Sigmoid colon (tissue), 7 donors: ENCODE measurements around the gene NCKAP5. TPM values are rescaled to one million over a fixed set of nuclear protein-coding genes. Genes with fewer than 3 reads are reported as not detected.

Source experiments
- DNase-seq: peaks from one replicate; pipeline ENCODE4 v3.0.0-alpha.2; 2019
- H3K27ac ChIP-seq, 4 donors: fragments of 200-600 bp; sonication (generic); one replicate each; pipeline ENCODE4 v1.5.1; 2016 to 2019; ENCODE audit warnings: mild to moderate bottlenecking in 1 of 4
- H3K27me3 ChIP-seq, 3 donors: fragments of 200-600 bp; sonication (generic); one replicate each; pipeline ENCODE4 v1.5.1; 2019; ENCODE audit warnings: mild to moderate bottlenecking in 1 of 3
- H3K36me3 ChIP-seq, 4 donors: fragments of 200-600 bp; sonication (generic); one replicate each; pipeline ENCODE4 v1.5.1; 2016 to 2019
- H3K4me1 ChIP-seq, 4 donors: fragments of 200-600 bp; sonication (generic); one replicate each; pipeline ENCODE4 v1.5.1; 2017 to 2019
- H3K4me3 ChIP-seq, 4 donors: fragments of 200-600 bp; sonication (generic); one replicate each; pipeline ENCODE4 v1.5.1; 2017 to 2019; ENCODE audit warnings: mild to moderate bottlenecking in 2 of 4, moderate library complexity in 1 of 4
- H3K9me3 ChIP-seq, 4 donors: fragments of 200-600 bp in 3 of 4; sonication (generic) in 3 of 4; one replicate each; pipeline versions ENCODE4 v1.5.1 to v1.6.1; 2013 to 2019
- CTCF ChIP-seq, 4 experiments: fragments of 450-650 bp in 3 of 4; fragments of 200-600 bp in 1 of 4; IDR thresholded peaks; one replicate each; pipeline ENCODE4 v1.5.1; 2016 to 2019; ENCODE audit warnings: antibody characterized with exemption in 4 of 4, mild to moderate bottlenecking in 3 of 4, moderate library complexity in 2 of 4
- EP300 ChIP-seq, 4 donors: sonication (generic); formaldehyde crosslinking; IDR thresholded peaks; one replicate each; pipeline ENCODE4 v1.6.1; 2017; ENCODE audit warnings: antibody characterized with exemption in 4 of 4
- POLR2A ChIP-seq, 2 donors: fragments of 450-650 bp; IDR thresholded peaks; one replicate each; pipeline ENCODE4 v1.6.1; 2016; ENCODE audit warnings: antibody characterized with exemption in 2 of 2, mild to moderate bottlenecking in 2 of 2, moderate library complexity in 2 of 2
- POLR2AphosphoS5 ChIP-seq, 4 donors: sonication (generic); formaldehyde crosslinking; IDR thresholded peaks; one replicate each; pipeline ENCODE4 v1.6.1; 2017; ENCODE audit warnings: antibody characterized with exemption in 4 of 4
- WGBS, 2 donors: extraction: QIAGEN DNeasy Blood & Tissue Kit; methylation state at CpG; one replicate each; pipeline ENCODE4 v1.1.7; 2013; 5-methylcytosine and 5-hydroxymethylcytosine counted together
- intact Hi-C: fragments of 100-400 bp; cut with DNase I; formaldehyde crosslinking; loops from one replicate; pipeline ENCODE4 v1.15.1; 2023
- polyA plus RNA-seq, 3 donors: library from polyadenylated mRNA; stranded (reverse); fragments of 200-250 nt; gene quantifications; one replicate each; pipeline ENCODE4 v1.2.3, GENCODE V29; 2013
- total RNA-seq, 4 donors: library from RNA; depleted of rRNA; stranded (reverse); fragments of >200 nt; gene quantifications; one replicate each; pipeline ENCODE4 v1.1.0, GENCODE V29; 2016
- donor health status: healthy with polysubstance abuse.
- donor health status: Bipolar disorder and iron deficiency.
- donor health status: healthy.

NCKAP5 gene
- total and polyA plus RNA-seq, 7 donors = under 0.01 to 3.7 (median 0.60) TPM

DNA sequence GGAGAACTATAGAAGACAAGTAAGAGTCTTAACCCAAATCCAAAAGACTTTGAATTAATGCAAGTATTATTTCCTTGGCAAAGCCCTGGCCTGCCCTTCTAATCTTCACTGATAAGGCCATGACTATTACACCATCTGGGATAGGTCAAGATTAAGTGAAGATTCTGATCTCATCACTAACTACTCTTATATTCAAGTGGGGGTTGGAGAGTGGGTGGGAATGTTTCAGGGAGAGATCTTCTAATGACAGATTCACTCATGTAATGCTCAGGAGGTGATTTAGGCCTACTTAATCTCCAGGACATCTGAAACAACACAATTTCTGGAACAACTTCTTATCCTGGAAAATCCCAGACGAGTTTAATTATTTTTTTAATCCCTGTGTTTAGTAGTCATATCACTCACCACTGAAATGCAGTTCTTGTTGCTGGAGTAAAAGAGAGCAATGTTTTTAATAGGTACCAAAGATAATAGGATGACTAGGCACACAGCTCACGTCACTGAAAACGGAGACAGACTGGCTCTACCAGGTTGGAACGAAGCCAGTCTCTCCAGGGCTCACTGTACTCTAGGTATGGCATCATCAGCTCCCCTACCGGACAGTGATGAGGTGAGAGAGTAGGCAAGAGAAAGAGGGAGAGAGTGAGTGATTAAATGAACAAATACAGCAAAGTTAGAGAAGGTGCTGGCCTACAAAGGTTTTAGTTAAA is 133.1 kb downstream of the NCKAP5 start:
- intact Hi-C loops = no loop called here
- no peaks in the 10 kb centered on the region for H3K36me3 ChIP-seq
- TF ChIP-seq POLR2AphosphoS5 (IDR thresholded peaks at IDR 0.05) = no peak
- no peak for TF ChIP-seq POLR2A (IDR thresholded peaks at IDR 0.05)
- TF ChIP-seq EP300 (IDR thresholded peaks at IDR 0.05) = no peak
- TF ChIP-seq CTCF (IDR thresholded peaks at IDR 0.05) = no peak
- H3K27ac ChIP-seq = no peak overlapping the region
- no peaks in the 10 kb centered on the region for H3K27me3 ChIP-seq
- no peak overlapping the region for H3K4me3 ChIP-seq
- WGBS, 2 donors = 83 to 85% methylated on average over 5 of the region's 5 CpGs
- DNase-seq = no peak
- no peaks in the 10 kb centered on the region for H3K9me3 ChIP-seq
- peaks cover 0 to 10% (median 2%) of the 10 kb centered on the region in 4 donors for H3K4me1 ChIP-seq

GRCh38 chr2:133433455-133434451 is 134.5 kb downstream of the NCKAP5 start:
- Histone ChIP-seq H3K27me3 (no peaks in the 10 kb centered on the region), H3K4me3 (no peak overlapping the region), H3K9me3 (peaks cover 0 to 4% (median 0%) of the 10 kb centered on the region in 4 donors), H3K27ac (no peak overlapping the region), H3K36me3 (no peaks in the 10 kb centered on the region), H3K4me1 (peaks cover 0 to 10% (median 2%) of the 10 kb centered on the region in 4 donors)
- DNase-seq = no peak
- WGBS, 2 donors = 58 to 66% methylated on average over 5 of the region's 5 CpGs
- intact Hi-C loops = no loop called here
- TF ChIP-seq POLR2A (IDR thresholded peaks at IDR 0.05) = no peak
- no peak for TF ChIP-seq EP300 (IDR thresholded peaks at IDR 0.05)
- TF ChIP-seq CTCF (IDR thresholded peaks at IDR 0.05) = no peak
- no peak for TF ChIP-seq POLR2AphosphoS5 (IDR thresholded peaks at IDR 0.05)

DNA sequence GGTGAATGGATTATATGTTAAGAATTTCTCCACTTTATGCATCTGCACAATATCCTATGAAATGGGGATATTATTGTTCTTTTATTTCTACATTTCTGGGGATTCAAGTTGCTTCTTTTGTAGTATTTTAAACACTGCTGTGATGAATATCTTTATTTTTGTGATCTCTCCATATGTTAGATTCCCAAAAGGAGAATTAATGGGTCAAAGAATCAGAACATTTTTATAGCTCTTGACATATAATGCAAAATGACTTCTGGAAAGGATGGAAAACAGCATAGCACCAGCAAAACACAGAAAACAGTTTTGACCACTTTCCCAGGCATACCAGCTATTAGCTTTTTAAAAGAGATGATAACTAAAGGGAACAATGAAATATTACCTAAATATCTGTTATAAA is 135.5 kb downstream of the NCKAP5 start:
- Histone ChIP-seq H3K27me3 (no peaks in the 10 kb centered on the region), H3K4me3 (no peak overlapping the region), H3K27ac (no peak overlapping the region), H3K4me1 (peaks cover 0 to 10% (median 2%) of the 10 kb centered on the region in 4 donors), H3K9me3 (peaks cover 0 to 4% (median 0%) of the 10 kb centered on the region in 4 donors), H3K36me3 (no peaks in the 10 kb centered on the region)
- DNase-seq = no peak
- intact Hi-C loops = no loop called here
- TF ChIP-seq POLR2A (IDR thresholded peaks at IDR 0.05) = no peak
- no peak for TF ChIP-seq CTCF (IDR thresholded peaks at IDR 0.05)
- TF ChIP-seq POLR2AphosphoS5 (IDR thresholded peaks at IDR 0.05) = no peak
- TF ChIP-seq EP300 (IDR thresholded peaks at IDR 0.05) = no peak

DNA sequence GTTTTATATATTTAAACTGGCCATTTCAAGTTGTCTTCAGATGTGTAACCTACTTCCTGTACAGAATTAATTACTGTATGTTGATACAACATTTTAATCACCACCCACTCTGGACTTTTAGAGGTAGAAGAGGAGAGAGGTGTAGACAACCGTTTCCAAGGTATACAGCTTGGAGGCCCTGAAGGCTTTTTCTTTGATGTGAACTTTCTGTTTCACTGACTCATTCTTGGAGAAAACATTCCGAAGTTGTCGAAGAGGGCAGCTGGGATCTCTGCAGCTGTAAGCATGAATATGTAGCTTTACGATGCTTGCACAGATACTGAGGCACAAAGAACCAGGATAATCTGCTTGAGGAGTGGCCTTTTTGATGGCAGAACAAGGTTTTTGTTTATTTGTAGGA is 137.0 kb downstream of the NCKAP5 start:
- intact Hi-C loops = no loop called here
- H3K4me1 ChIP-seq = peaks cover 0 to 10% (median 2%) of the 10 kb centered on the region in 4 donors

More for the DNA sequence above, 137.0 kb downstream of the NCKAP5 start:
- Histone ChIP-seq H3K27ac (no peak overlapping the region), H3K4me3 (no peak overlapping the region), H3K9me3 (peaks cover 0 to 4% (median 0%) of the 10 kb centered on the region in 4 donors), H3K27me3 (no peaks in the 10 kb centered on the region), H3K36me3 (no peaks in the 10 kb centered on the region)
- DNase-seq = no peak
- 13 to 57% methylated on average over 4 of the region's 4 CpGs for WGBS, 2 donors
- TF ChIP-seq POLR2A (IDR thresholded peaks at IDR 0.05) (no peak), POLR2AphosphoS5 (IDR thresholded peaks at IDR 0.05) (no peak), EP300 (IDR thresholded peaks at IDR 0.05) (no peak), CTCF (IDR thresholded peaks at IDR 0.05) (no peak)
